MM.1S (cell line): ENCODE results near the gene LIPA.

ENCODE experiments used
- CTCF ChIP-seq: fragments of 300-600 bp; sonication (generic); IDR thresholded peaks from 2 replicates; pipeline ENCODE4 v1.5.1; 2016; ENCODE audit warnings: antibody characterized with exemption, low read length, mixed read lengths
- EZH2 ChIP-seq: fragments of 300-600 bp; sonication (generic); optimal IDR thresholded peaks from 2 replicates; pipeline ENCODE3; 2017; ENCODE audit warnings: low read depth, mild to moderate bottlenecking, antibody characterized with exemption, low read length, mixed read lengths
- EZH2phosphoT487 ChIP-seq: fragments of 300-600 bp; sonication (generic); IDR thresholded peaks from 2 replicates; pipeline ENCODE4 v1.6.1; 2018; ENCODE audit warnings: antibody characterized with exemption, low read length

GRCh38 chr10:89250865-89251408 lies 638 bp downstream of the LIPA start:
- TF ChIP-seq CTCF (no peak), EZH2 (no peak), EZH2phosphoT487 (no peak)
